Osteoblast (primary cell): ENCODE measurements around the gene EIF2D. TPM values are rescaled to one million over a fixed set of nuclear protein-coding genes. Genes with fewer than 3 reads are reported as not detected.

ENCODE experiments used
- DNase-seq: peaks from one replicate; pipeline ENCODE4 v3.0.0; 2011; ENCODE audit warnings: low spot score, mixed read lengths; ENCODE audit not compliant: insufficient read length; ENCODE audit errors: missing footprints
- H2AFZ ChIP-seq: 2 replicates; pipeline ENCODE4 v1.6.0; 2011; ENCODE audit warnings: mild to moderate bottlenecking, low read length
- H3K27ac ChIP-seq: 2 replicates; pipeline ENCODE4 v1.5.1; 2011; ENCODE audit warnings: mild to moderate bottlenecking, low read depth, low read length, moderate library complexity
- H3K27me3 ChIP-seq: 2 replicates; pipeline ENCODE4 v1.6.0; 2012; ENCODE audit warnings: mild to moderate bottlenecking, control low read depth, inconsistent platforms, low read length, moderate library complexity; ENCODE audit not compliant: insufficient read depth
- H3K36me3 ChIP-seq: 2 replicates; pipeline ENCODE4 v1.5.1; 2011; ENCODE audit warnings: mild to moderate bottlenecking, low read length, control low read depth, moderate library complexity; ENCODE audit not compliant: insufficient read depth
- H3K4me1 ChIP-seq: 2 replicates; pipeline ENCODE4 v1.5.1; 2011; ENCODE audit warnings: mild to moderate bottlenecking, low read length, control low read depth, moderate library complexity; ENCODE audit not compliant: insufficient read depth
- H3K4me2 ChIP-seq: 2 replicates; pipeline ENCODE4 v1.6.0; 2011; ENCODE audit warnings: mild to moderate bottlenecking, low read length; ENCODE audit not compliant: insufficient read depth
- H3K4me3 ChIP-seq: fragments of 200-600 bp; sonication (generic); 3 replicates; pipeline ENCODE4 v1.5.1; 2012; ENCODE audit warnings: mild to moderate bottlenecking, low read length, inconsistent platforms; ENCODE audit not compliant: insufficient read depth
- H3K79me2 ChIP-seq: 2 replicates; pipeline ENCODE4 v1.6.0; 2012; ENCODE audit warnings: mild to moderate bottlenecking, low read length, control low read depth, inconsistent platforms; ENCODE audit not compliant: insufficient read depth
- H3K9me3 ChIP-seq: 2 replicates; pipeline ENCODE4 v1.5.1; 2011; ENCODE audit warnings: low read depth, low read length, control low read depth
- H4K20me1 ChIP-seq: 2 replicates; pipeline ENCODE4 v1.6.0; 2012; ENCODE audit warnings: mild to moderate bottlenecking, low read length, control low read depth; ENCODE audit not compliant: insufficient read depth
- total RNA-seq: library from RNA; depleted of rRNA; stranded (reverse); fragments of >200 nt; gene quantifications from 2 replicates; pipeline ENCODE4 v1.2.3, GENCODE V29; 2012
- TF ChIP-seq, protein P1 (sequence below): IDR thresholded peaks from 2 replicates; pipeline ENCODE4 v1.5.1; 2011; ENCODE audit warnings: mild to moderate bottlenecking, low read depth, low read length, moderate library complexity; ENCODE audit errors: extremely low read depth

EIF2D gene
- total RNA-seq, 1 donor, result 52.8 TPM

DNA sequence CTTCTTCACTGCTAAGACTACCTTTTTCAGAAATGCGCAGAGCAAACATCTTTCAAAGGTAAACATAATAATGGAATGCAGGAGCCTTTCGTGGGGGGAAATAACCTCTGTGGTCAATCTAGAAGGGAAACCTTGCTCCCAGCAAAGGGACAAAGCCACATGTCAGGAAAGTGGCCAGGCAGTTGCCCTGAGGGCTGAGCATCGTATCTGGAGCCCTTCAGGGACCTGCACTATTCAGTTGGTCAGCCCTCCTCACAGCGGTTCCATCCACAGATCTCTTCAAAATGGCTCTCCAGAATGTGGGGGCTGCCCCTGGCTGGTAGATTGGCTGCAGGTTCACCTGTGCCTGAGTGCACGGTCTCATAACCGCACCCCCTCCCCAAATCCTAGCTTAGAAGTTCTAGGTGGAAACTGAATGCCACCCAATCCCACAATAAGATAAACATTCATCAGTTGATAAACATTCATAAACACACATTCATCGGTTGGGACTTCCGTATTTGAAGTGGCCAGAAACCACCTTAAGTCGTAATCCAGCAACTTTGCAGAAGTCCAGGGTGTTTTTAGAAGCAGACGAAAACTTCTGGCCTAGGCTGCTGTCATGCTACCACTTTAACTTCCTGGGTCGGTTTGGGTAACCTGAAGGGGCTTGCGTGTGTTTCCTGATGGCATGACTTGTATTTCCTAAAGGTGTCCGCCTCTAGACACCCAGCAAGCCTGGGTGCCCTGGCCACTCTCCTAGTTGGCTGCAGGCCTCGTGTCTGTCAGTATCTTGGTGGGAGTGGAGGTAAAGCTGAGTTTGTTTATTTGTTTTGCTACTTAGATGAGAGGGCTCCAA is 54.4 kb downstream of the EIF2D start:
- Histone ChIP-seq H3K27ac (no peak overlapping the region), H4K20me1 (no peaks in the 10 kb centered on the region), H3K36me3 (no peaks in the 10 kb centered on the region), H3K79me2 (no peaks in the 10 kb centered on the region), H3K4me2 (peak overlapping the region; percentile 80), H3K4me3 (peak overlapping the region; percentile 69), H3K9me3 (no peaks in the 10 kb centered on the region), H2AFZ (peak overlapping the region; percentile 56), H3K27me3 (peaks cover 9% of the 10 kb centered on the region), H3K4me1 (peaks cover 12% of the 10 kb centered on the region)
- DNase-seq, result peak; percentile 81
- TF ChIP-seq, protein P1, sequence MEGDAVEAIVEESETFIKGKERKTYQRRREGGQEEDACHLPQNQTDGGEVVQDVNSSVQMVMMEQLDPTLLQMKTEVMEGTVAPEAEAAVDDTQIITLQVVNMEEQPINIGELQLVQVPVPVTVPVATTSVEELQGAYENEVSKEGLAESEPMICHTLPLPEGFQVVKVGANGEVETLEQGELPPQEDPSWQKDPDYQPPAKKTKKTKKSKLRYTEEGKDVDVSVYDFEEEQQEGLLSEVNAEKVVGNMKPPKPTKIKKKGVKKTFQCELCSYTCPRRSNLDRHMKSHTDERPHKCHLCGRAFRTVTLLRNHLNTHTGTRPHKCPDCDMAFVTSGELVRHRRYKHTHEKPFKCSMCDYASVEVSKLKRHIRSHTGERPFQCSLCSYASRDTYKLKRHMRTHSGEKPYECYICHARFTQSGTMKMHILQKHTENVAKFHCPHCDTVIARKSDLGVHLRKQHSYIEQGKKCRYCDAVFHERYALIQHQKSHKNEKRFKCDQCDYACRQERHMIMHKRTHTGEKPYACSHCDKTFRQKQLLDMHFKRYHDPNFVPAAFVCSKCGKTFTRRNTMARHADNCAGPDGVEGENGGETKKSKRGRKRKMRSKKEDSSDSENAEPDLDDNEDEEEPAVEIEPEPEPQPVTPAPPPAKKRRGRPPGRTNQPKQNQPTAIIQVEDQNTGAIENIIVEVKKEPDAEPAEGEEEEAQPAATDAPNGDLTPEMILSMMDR, result no peak

DNA sequence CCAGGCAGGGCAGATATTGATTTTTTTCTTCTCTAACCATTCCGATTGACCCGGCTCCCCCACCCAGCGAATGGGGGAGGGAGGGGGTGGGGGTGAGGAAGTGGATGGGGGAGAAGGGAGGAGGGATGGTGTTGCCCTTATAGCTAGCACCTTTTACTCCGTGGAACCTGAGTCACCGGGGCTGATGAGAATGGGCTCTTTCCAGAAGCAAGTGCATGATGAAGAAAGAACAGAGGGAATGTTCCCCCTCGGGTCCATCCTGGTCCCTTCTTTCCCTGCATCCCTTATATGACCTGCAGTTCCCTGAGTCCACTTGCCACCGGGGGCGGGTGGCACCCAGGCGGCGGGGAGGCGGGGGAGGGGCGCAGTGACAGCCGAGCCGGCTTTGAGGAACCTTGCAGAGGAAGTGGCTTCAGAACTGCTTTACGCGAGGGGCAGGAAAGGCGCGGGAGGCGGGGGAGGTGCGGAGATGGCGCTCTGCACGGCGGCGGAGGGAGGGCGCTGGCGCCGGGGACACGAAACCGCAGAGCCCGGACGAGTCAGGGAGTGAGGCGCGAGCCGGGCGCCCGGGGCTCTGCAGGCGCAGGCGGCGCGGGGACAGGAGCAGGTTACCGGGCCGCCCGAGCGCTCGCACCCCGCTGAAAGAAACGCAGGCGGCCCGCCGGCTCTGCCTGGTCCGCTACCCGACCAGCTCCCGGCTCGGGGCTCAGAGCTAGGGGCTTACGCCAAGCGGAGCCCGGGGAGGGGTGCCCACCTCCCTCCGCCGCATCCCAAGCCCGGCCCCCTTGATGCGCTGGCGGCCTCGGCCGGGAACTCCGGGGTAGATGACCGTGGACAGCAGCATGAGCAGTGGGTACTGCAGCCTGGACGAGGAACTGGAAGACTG is 55.3 kb downstream of the EIF2D start:
- Histone ChIP-seq H3K4me1 (peaks cover 12% of the 10 kb centered on the region), H3K36me3 (no peaks in the 10 kb centered on the region), H3K4me3 (peak overlapping the region; percentile 69), H3K27ac (no peak overlapping the region), H3K27me3 (peaks cover 12% of the 10 kb centered on the region), H4K20me1 (no peaks in the 10 kb centered on the region), H3K79me2 (no peaks in the 10 kb centered on the region), H3K9me3 (no peaks in the 10 kb centered on the region), H3K4me2 (peak overlapping the region; percentile 80), H2AFZ (peak overlapping the region; percentile 56)
- DNase-seq, result peak; percentile 90
- TF ChIP-seq, protein P1, result no peak

DNA sequence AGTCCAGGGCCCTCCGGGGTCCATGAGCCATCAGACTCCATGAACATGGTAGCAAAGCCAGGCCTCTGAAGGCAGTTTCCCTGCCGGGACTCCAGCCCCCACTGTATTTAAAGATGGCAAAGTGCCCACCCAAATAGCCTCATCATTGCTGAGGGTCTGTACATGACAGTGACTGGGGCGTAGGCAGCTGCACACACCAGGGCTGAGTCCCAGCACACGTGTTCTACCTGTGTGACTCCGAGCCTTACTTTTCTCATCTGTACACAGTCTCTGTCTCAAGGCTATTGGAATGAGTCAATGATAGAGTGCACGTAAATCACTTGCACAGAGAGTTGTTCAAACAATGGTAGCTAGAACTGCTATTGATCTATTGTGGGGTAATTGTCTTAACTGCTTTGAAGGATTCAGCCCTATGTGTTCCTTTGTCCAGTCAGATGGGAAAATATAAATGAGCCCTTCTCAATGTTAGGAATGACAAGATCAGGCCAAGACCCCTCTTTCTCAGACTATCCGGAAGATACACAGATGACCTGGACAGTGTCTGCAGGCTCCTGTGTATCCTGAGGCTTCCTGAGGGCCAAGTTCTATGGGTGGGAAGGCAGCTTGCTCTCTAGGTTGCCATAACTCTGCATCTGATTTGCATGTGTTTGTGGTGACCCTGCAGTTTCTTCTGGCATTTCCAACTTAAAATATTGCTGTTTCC is 56.1 kb downstream of the EIF2D start:
- TF ChIP-seq, protein P1, result no peak

More for the DNA sequence above, 56.1 kb downstream of the EIF2D start:
- Histone ChIP-seq H3K27ac (no peak overlapping the region), H3K27me3 (peaks cover 12% of the 10 kb centered on the region), H3K36me3 (no peaks in the 10 kb centered on the region), H3K4me3 (no peak overlapping the region), H3K4me2 (no peak overlapping the region), H3K79me2 (no peaks in the 10 kb centered on the region), H3K4me1 (peaks cover 12% of the 10 kb centered on the region), H3K9me3 (no peaks in the 10 kb centered on the region), H2AFZ (no peak overlapping the region), H4K20me1 (no peaks in the 10 kb centered on the region)
- no peak for DNase-seq
